ENCODE results near the gene FGFRL1. TPM values are rescaled to one million over a fixed set of nuclear protein-coding genes. Genes with fewer than 3 reads are reported as not detected.

Gene FGFRL1, protein sequence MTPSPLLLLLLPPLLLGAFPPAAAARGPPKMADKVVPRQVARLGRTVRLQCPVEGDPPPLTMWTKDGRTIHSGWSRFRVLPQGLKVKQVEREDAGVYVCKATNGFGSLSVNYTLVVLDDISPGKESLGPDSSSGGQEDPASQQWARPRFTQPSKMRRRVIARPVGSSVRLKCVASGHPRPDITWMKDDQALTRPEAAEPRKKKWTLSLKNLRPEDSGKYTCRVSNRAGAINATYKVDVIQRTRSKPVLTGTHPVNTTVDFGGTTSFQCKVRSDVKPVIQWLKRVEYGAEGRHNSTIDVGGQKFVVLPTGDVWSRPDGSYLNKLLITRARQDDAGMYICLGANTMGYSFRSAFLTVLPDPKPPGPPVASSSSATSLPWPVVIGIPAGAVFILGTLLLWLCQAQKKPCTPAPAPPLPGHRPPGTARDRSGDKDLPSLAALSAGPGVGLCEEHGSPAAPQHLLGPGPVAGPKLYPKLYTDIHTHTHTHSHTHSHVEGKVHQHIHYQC
- total RNA-seq (2022; extraction: Qiagen RNA extraction; ENCODE audit: low read depth) = 10.8 to 25.7 TPM (median 23.0 TPM) in 5 replicates

DNA sequence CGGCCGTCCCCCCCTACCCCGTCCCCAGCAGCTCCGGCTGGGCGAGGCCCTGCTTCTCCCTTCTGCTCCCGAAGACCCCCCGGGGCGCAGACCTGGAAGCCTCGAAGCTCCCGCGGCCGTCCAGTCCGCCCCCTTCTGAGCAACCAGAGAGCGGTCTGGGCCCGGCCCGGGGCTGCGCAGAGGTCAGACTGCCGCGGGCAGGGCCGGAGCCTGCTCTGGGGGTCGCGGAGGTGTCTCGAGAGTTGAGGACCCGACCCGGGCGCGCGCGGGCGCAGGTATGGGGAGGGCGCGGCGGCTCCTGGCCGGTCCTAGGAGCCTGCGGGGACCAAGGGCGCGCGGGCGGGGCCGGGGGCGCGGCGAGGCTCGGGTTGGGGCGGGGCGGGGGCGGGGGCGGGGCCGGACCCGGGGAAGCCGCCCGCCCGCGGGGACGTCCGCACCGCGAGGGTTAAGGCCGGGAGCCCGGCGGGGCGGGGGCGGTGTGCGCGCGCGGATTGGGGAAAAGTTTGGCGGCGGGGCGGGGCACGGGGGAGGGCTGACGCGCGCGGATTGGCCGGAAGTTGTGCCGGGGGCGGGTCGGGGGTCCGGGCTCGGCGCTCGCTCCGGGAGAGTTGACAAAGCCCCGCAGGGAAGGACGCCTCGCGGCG is at the start of gene FGFRL1:
FGFRL1 (plus strand) TSS at position 605 of the 644 bp plus-strand sequence. CDS start 860 bp downstream, outside the sequence.

DNA sequence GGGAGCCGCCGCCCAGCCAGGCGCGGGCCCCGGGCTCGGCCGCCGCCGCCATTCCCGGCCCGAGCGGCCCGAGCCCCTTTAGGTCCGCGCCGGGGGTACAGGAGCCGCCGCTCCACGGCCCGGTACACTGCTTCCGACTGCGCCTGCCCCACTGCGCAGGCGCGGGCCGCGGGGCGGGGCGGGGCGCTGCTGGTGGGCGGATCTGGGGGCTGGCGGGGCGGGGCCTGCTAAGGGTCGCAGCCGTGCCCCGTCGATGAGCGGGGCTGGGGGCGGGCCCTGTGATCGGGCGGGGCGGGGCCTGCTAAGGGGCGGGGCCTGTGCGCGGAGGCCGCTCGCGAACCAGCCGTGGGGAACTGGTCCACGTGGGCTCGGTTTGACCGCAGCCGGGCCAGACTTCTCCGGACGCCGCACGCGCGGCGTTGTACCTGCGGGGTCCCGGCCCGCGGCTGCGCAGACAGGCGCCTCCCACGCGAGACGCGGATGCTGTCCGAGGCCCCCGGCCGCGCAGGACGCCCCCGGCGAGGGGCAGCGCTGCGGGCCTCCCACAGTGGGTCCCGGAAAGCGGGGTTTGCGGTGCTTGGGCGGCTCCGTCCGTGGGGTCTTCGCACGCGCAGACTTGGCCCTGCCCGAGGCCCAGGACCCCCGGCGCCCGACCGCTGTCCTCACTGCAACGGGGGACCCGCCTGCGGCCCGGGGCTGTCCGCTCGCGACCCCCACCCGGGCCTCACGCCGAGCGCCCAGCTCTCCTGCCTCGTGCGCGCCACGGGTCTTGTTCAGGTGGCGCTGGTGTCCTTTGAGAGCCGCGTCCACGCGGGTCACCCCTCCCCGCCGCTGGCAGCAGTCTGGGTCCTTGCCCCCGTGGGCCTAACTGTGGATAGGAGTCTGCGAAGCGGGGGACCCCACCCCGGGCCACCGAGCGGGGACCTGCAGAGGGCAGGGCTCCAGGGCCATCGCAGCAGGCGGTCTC is 37.7 kb upstream of the FGFRL1 start, which contains the start of gene DGKQ:
DGKQ (minus strand) TSS at position 139 of the 967 bp plus-strand sequence; CDS start at position 52, 87 bp downstream.

DNA sequence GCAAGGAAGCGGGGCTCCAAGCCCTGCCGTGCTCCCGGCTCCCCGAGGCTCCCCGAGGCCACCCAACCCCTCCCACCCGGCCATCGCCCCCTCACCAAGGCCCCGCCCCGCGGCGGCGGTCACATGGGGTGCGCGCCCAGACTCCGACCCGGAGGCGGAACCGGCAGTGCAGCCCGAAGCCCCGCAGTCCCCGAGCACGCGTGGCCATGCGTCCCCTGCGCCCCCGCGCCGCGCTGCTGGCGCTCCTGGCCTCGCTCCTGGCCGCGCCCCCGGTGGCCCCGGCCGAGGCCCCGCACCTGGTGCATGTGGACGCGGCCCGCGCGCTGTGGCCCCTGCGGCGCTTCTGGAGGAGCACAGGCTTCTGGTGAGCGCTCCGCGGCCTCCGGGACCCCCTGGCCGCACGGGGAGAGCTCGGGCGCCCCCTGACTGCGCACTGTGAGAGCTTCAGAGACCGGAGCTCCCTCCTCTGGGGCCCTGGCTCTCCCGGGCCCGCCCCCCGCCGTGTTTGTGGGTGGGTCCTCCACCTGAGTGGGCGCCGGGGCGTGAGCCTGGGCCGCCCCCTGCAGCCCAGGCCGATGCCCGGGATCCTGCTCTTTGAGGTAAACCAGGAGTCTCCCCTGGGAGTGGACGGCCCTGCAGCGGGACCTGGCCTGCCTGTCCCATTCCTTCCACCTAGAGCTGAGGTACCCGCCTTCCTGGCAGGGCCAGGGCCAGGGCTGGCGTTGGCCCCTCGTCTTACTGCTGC is 24.4 kb upstream of the FGFRL1 start, which contains the start of gene IDUA:
IDUA (plus strand) TSS at position 166 of the 745 bp plus-strand sequence; CDS start at position 207, 41 bp downstream.

DNA sequence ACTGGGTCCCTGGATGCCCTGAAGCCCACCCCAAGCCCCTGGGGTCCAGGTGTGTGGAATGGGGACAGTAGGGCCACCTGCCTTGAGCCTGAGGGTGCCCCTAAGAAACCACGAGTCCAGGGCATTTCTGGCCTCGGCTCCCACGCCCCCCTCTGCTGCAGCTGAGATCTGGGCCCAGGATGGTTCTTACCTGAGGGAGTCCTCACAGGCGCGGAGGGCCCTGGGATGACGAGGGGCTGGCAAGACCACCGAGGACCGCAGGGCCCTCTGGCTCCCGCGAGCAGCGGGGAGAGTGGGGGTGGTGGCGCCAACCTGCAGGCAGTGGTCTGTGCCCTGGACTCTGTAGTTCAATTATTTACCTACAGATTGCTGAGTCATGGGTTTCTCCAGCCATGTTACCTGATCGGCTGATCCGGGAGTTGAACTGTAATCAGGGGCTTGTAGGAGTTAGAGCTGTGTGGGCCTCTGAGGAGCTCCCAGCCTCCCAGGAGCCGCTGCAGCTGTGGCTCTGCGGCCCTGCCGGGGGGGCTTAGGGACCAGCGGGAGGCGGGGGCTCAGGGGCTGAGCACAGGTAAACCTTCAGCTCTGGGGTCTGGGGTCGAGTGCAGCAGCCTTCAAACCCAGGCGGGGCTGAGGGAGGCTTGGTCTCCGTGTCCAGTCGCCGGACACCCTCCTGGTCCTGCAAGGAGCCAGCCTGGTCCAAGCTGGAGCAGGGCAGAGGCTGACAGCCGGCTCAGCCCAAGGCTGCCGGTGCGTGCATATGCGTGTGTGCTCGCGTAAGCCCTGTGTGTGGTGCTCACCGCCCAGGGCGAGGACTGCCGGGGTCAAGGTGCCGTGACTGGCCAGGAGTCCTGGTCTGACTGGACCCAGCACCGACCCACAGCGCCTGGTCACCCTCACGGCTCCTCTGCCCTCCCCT is 18.1 kb upstream of the FGFRL1 start, which contains the start of gene SLC26A1:
SLC26A1 (minus strand) TSS at position 294 of the 919 bp plus-strand sequence. CDS start 1,701 bp downstream, outside the sequence.

Other genes with a start within 250 kb of the FGFRL1 start
- gene CPLX1, start 185.5 kb upstream of the FGFRL1 start, total RNA-seq (2022; extraction: Qiagen RNA extraction; ENCODE audit: low read depth) = 0.46 to 1.5 TPM (median 0.88 TPM) in 5 replicates
- gene GAK, start 79.3 kb upstream of the FGFRL1 start, total RNA-seq (2022; extraction: Qiagen RNA extraction; ENCODE audit: low read depth) = 24.4 to 59.3 TPM (median 48.8 TPM) in 5 replicates
- gene TMEM175, start 79.2 kb upstream of the FGFRL1 start, total RNA-seq (2022; extraction: Qiagen RNA extraction; ENCODE audit: low read depth) = 6.1 to 12.3 TPM (median 8.0 TPM) in 5 replicates
- 4.0 to 9.4 TPM (median 7.7 TPM) in 5 replicates for gene DGKQ, start 38.1 kb upstream of the FGFRL1 start, total RNA-seq (2022; extraction: Qiagen RNA extraction; ENCODE audit: low read depth)
- gene IDUA, start 24.6 kb upstream of the FGFRL1 start, total RNA-seq (2022; extraction: Qiagen RNA extraction; ENCODE audit: low read depth) = 5.5 to 17.7 TPM (median 13.9 TPM) in 5 replicates
- 0.15 to 0.40 TPM (median 0.31 TPM) in 4 of 5 replicates, not detected in the other for gene SLC26A1, start 18.2 kb upstream of the FGFRL1 start, total RNA-seq (2022; extraction: Qiagen RNA extraction; ENCODE audit: low read depth)
- gene RNF212, start 101.9 kb downstream of the FGFRL1 start, total RNA-seq (2022; extraction: Qiagen RNA extraction; ENCODE audit: low read depth) = 1.5 to 2.5 TPM (median 1.7 TPM) in 5 replicates
- gene SPON2, start 161.0 kb downstream of the FGFRL1 start, total RNA-seq (2022; extraction: Qiagen RNA extraction; ENCODE audit: low read depth) = 0.13 to 0.69 TPM (median 0.34 TPM) in 4 of 5 replicates, not detected in the other
- 56.7 to 97.3 TPM (median 85.7 TPM) in 5 replicates for gene CTBP1, start 237.5 kb downstream of the FGFRL1 start, total RNA-seq (2022; extraction: Qiagen RNA extraction; ENCODE audit: low read depth)